Activated naive CD8-positive, alpha-beta T cell treated with anti-CD3 and anti-CD28 coated beads, Interleukin-2, amount 10 ng/mL, durations not matched to agents 7 days and 5 days (primary cell): ENCODE measurements around the gene CRADD. TPM values are rescaled to one million over a fixed set of nuclear protein-coding genes. Genes with fewer than 3 reads are reported as not detected.
"Not testable (repeated sequence)": the region's sequence is repeated elsewhere in the genome, so short reads cannot be mapped to it uniquely, and the experiment has no call there.

Experiments
- ATAC-seq: fragments of 150-1000 bp; cut with Tn5 transposase; one replicate; pipeline ENCODE4 v1.10.0; 2021; ENCODE audit warnings: low read depth, moderate library complexity
- POLR2A ChIA-PET: fragments of 350-600 bp; sonication (Branson Sonifier 250); formaldehyde crosslinking; loops from one replicate; lab custom pipeline; 2021; ENCODE audit warnings: antibody characterized with exemption; lab: Charles Lee
- DNase-seq: peaks from one replicate; pipeline ENCODE4 v3.0.0; 2021
- H3K27ac Mint-ChIP-seq: one replicate; pipeline ENCODE4 v1.8.0; 2022; ENCODE audit warnings: mild to moderate bottlenecking, mixed read lengths
- H3K27me3 Mint-ChIP-seq: one replicate; pipeline ENCODE4 v1.8.0; 2022; ENCODE audit warnings: mild to moderate bottlenecking, moderate library complexity, mixed read lengths
- H3K36me3 Mint-ChIP-seq: one replicate; pipeline ENCODE4 v1.8.0; 2021; ENCODE audit warnings: mild to moderate bottlenecking, mixed read lengths
- H3K4me1 Mint-ChIP-seq: one replicate; pipeline ENCODE4 v1.8.0; 2021; ENCODE audit warnings: mixed read lengths
- H3K4me3 Mint-ChIP-seq: one replicate; pipeline ENCODE4 v1.8.0; 2022; ENCODE audit warnings: mild to moderate bottlenecking, moderate library complexity, mixed read lengths
- H3K9me3 Mint-ChIP-seq: one replicate; pipeline ENCODE4 v1.8.0; 2021; ENCODE audit warnings: mixed read lengths
- total RNA-seq, 2 experiments: library from RNA; stranded (reverse); gene quantifications; one replicate each; pipeline ENCODE4 v1.2.3, GENCODE V29; 2021

Gene CRADD
- total RNA-seq, result 10 to 100 TPM; 11.3 to 11.5 TPM

DNA sequence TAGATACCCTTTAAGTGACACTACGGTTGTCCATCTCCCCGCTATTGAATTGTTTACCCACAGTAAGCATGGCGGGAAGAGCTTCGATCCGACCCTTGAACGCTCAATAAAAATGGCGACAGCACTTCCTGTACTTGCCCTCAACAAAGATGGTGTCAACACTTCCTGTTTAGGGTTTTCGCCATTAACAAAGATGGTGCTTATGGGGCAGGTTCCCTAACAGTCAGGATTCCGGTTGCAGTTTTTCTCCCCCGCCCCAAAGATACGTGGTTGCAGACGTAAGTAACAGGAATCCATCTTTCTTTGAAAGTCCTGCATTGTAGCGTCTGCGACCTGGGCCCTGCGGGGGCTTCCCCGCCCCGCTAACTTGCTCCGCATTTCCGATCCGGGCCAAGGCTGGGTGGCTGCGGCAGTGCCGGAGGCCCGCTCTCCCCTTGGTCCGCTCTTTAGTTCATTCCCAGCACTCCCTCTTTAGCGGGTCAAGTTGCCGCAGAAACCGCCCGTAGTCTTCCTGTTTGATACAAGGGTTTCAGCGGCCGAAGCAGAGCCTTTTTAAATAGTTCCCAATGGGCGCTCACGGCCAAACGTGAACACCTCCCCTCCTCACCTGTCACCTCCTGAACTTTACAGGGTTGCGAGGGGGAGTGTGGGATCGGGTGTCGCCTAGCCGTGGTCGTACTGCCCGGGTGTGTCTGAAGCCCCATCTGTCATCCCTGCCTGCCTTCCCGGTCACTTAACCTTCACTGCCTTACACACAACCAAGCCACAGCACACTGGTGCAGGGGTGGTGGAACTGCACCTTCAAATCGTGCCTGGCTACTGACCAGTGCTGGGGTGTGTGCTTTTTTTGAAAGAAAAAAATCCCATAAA lies at the start of gene CRADD:
Gene CRADD (plus strand): TSS at position 181 of the 870 bp plus-strand sequence.
- peaks cover 11% of the 10 kb centered on the region for H3K36me3 Mint-ChIP-seq
- H3K9me3 Mint-ChIP-seq, result no peaks in the 10 kb centered on the region
- ATAC-seq (peak; percentile 97), DNase-seq (peak; percentile 80)
- POLR2A ChIA-PET, result interaction anchor here (0.9 to 1.3 kb wide), 10 partner anchors 9 to 425 kb away, joined by 3 to 6 read pairs (median 3); no protein-coding TSS in a partner anchor
- H3K27me3 Mint-ChIP-seq, result peaks cover 12% of the 10 kb centered on the region
- H3K4me1 Mint-ChIP-seq, result peaks cover 26% of the 10 kb centered on the region
- H3K27ac Mint-ChIP-seq, result peak within 1 kb of the TSS; percentile 98
- peak within 1 kb of the TSS; percentile 89 for H3K4me3 Mint-ChIP-seq

DNA sequence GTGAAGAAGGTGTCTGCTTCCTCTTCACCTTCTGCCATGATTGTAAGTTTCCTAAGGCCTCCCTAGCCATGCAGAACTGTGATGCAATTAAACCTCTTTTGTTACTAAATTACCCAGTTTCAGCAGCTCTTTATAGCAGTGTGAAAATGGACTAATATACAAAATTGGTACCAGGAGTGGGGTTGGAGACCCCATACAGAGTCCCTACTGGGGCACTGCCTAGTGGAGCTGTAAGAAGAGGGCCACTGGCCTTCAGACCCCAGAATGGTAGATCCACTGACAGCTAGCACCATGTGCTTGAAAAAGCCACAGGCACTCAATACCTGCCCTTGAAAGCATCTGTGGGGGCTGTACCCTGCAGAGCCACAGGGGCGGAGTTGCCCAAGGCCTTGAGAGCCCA lies 44.8 kb upstream of the CRADD start:
- no peak overlapping the region for H3K4me3 Mint-ChIP-seq
- H3K9me3 Mint-ChIP-seq, result peaks cover 18% of the 10 kb centered on the region
- no peak overlapping the region for H3K27ac Mint-ChIP-seq
- peaks cover 7% of the 10 kb centered on the region for H3K27me3 Mint-ChIP-seq
- H3K36me3 Mint-ChIP-seq, result peaks cover 3% of the 10 kb centered on the region
- H3K4me1 Mint-ChIP-seq, result no peaks in the 10 kb centered on the region
- no peak for ATAC-seq
- DNase-seq, result no peak
- POLR2A ChIA-PET, result no interaction called here

DNA sequence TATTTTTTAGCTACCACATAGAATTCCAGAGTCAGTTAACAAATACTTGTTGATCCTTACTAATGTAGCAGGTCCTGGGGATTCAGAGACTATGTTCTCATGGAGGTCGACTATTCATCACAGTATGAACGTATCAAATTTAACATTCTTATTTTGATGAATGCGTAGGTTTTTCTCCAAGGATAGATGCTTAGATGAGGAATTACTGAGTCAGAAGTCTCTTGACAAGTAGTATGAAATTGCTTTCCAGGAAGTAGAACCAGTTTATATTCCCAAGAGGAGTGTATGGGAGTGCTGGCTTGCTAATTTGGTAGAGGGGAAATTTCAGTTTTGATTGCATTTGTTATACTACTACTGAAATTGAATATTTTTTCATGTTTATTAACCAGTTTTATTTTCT lies 42.8 kb upstream of the CRADD start:
- ATAC-seq (no peak), DNase-seq (no peak)
- no peaks in the 10 kb centered on the region for H3K4me1 Mint-ChIP-seq
- no peak overlapping the region for H3K4me3 Mint-ChIP-seq
- POLR2A ChIA-PET, result no interaction called here
- H3K36me3 Mint-ChIP-seq, result peaks cover 1% of the 10 kb centered on the region
- peaks cover 25% of the 10 kb centered on the region for H3K27me3 Mint-ChIP-seq
- H3K9me3 Mint-ChIP-seq, result peaks cover 13% of the 10 kb centered on the region
- no peak overlapping the region for H3K27ac Mint-ChIP-seq

DNA sequence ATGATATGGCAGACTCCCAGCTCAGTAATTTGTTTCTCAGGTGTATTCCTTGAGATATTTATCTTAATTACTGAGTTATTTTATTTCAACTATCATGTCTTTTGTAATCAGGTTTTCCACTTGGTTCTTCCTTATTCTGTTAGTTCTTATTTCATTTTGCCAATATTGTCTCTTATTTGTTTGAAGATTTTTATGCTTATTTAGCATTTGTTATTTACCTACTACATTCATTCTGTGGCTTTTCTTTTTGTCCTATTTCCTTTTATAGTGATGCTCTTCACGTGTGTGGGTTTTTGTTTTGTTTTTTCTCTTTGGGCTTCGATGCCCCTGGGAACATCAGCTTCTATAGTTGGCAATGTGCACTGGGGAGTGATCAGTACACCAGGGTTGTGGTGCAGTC lies 40.5 kb upstream of the CRADD start:
- Mint-ChIP-seq H3K4me1 (no peaks in the 10 kb centered on the region), H3K27ac (no peak overlapping the region), H3K27me3 (peaks cover 26% of the 10 kb centered on the region), H3K36me3 (peaks cover 1% of the 10 kb centered on the region), H3K9me3 (peaks cover 11% of the 10 kb centered on the region), H3K4me3 (no peak overlapping the region)
- POLR2A ChIA-PET, result no interaction called here
- ATAC-seq (no peak), DNase-seq (no peak)

DNA sequence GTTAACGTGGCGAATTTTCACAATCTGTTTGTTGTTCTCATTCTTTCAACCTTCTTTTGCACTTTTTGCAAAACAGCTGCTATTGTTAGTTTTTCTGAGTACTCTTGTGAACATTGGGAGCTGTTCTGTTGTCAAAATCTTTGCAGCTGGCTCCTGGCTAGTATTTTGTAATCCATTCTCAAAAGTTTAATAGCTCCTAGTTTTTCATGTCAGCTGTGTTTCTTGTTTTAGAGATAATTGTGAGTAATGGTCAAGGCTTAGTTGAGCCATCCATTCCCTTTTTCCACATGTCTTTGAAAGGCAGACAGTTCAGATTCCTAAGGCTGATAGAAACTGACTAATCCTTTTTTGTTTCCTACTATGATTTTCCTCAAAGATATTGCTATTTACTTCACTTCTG lies 39.1 kb upstream of the CRADD start:
- no peaks in the 10 kb centered on the region for H3K36me3 Mint-ChIP-seq
- no peak overlapping the region for H3K27ac Mint-ChIP-seq
- no peak overlapping the region for H3K4me3 Mint-ChIP-seq
- POLR2A ChIA-PET, result no interaction called here
- peaks cover 11% of the 10 kb centered on the region for H3K9me3 Mint-ChIP-seq
- ATAC-seq (no peak), DNase-seq (no peak)
- H3K27me3 Mint-ChIP-seq, result peaks cover 26% of the 10 kb centered on the region
- H3K4me1 Mint-ChIP-seq, result no peaks in the 10 kb centered on the region

DNA sequence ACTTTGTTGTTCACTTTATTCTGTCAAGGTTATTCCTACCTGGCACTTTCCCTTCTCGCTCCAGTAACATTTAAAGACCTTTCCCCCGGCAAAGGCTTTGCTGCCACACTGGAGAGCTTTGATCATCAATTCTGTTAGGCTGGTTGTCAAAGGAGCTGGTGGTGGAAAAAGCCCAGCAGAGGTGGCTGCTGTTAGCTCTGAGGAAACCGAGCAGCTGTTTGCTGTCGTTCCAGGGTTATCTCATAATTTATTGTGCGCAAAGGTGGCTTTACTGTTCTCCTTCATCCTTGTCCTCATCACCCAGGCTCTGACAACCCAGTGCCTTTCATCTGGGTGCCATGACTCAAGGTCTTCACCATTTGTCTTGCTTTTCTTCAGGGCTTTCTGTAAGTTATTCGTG lies 38.2 kb upstream of the CRADD start:
- Mint-ChIP-seq H3K27me3 (peaks cover 26% of the 10 kb centered on the region), H3K27ac (no peak overlapping the region), H3K36me3 (no peaks in the 10 kb centered on the region), H3K4me1 (no peaks in the 10 kb centered on the region), H3K9me3 (peaks cover 9% of the 10 kb centered on the region), H3K4me3 (no peak overlapping the region)
- no peak for ATAC-seq
- no peak for DNase-seq
- POLR2A ChIA-PET, result no interaction called here

DNA sequence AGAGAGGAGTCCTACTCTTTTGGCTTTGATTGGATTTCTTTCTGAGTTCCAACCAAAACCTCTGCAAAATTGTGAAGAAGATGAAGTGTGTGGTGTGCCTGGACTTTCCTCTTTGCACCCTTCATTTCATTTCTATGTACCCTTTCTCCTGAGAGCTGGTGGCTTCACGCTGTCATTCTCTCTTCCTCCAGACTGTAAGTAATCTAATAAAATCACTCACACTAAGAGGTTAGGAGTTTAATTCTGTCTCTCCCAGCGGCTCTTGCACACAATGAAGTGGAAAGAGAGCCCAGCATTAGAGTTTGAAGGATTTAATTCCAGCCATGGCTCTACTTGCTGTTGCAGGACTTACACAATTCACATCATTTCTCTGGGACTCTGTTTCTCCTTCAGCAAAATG lies 37.8 kb upstream of the CRADD start:
- POLR2A ChIA-PET, result no interaction called here
- no peaks in the 10 kb centered on the region for H3K36me3 Mint-ChIP-seq
- DNase-seq (no peak), ATAC-seq (no peak)
- peaks cover 26% of the 10 kb centered on the region for H3K27me3 Mint-ChIP-seq
- peaks cover 9% of the 10 kb centered on the region for H3K9me3 Mint-ChIP-seq
- H3K4me3 Mint-ChIP-seq, result no peak overlapping the region
- H3K4me1 Mint-ChIP-seq, result no peaks in the 10 kb centered on the region
- H3K27ac Mint-ChIP-seq, result no peak overlapping the region

DNA sequence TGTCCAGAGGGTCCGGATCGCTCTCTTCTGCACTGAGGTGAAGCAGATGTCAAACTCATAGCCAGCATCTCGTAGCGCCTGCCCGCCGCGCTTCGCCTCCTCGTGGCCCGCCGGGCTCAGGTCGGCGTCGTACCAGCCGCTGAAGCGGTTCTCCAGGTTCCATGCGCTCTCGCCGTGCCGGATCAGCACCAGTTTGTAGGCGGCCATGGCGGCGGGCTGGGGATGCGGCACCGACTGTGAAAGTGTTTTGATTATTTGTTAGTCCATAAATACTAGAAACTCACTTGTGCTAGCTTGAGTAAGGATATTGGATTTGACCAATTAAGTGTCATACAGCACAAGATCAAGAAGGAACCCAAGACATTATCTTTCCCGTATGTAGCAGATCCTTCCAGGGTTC lies 35.8 kb upstream of the CRADD start:
- peaks cover 30% of the 10 kb centered on the region for H3K27me3 Mint-ChIP-seq
- H3K4me3 Mint-ChIP-seq, DNase-seq, H3K4me1 Mint-ChIP-seq, POLR2A ChIA-PET, H3K36me3 Mint-ChIP-seq, ATAC-seq, H3K9me3 Mint-ChIP-seq, H3K27ac Mint-ChIP-seq: not testable (repeated sequence)

DNA sequence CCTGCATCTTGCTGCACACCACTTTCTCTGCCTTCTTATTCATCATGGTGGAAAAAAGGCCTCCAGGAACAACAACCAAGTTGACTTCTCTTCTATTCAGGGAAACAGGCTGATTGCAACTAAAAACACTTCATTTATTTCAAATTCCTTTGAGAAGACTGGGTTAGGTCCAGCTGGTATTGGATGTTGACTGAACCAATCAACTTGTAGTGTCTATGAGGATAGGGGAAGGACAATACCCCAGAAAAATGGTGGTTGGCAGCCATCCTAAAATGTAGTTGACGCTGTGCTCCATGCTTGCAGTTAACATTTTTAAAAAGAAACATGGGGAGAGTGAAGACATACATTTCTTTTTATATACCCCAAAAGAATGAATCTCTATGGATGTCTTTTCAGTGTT lies 34.4 kb upstream of the CRADD start:
- ATAC-seq (no peak), DNase-seq (no peak)
- peaks cover 24% of the 10 kb centered on the region for H3K27me3 Mint-ChIP-seq
- H3K4me1 Mint-ChIP-seq, result no peaks in the 10 kb centered on the region
- no peaks in the 10 kb centered on the region for H3K36me3 Mint-ChIP-seq
- POLR2A ChIA-PET, result interaction anchor here (0.6 kb wide), 1 partner anchor 42 kb away, joined by 3 read pairs; no protein-coding TSS in a partner anchor
- H3K4me3 Mint-ChIP-seq, result no peak overlapping the region
- peaks cover 8% of the 10 kb centered on the region for H3K9me3 Mint-ChIP-seq
- no peak overlapping the region for H3K27ac Mint-ChIP-seq

DNA sequence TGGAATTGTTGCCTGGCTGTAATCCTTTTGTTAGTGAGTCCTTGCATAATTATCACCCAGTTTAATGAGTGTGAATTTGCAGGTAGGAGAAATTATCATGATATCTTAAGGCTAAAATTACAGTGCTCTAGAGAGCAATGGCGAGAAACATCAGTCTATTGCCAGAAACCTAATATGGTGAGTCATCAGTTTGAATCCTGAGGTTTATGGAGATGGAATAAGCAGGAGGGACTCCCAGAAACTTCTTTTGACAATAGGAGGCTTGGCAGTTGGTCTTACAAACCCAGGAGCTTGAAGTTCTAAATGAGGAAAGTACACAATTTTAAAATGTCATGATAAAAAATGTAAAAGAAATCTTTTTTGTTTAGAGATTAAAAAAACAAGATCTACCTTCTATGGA lies 31.5 kb upstream of the CRADD start:
- Mint-ChIP-seq H3K9me3 (peaks cover 8% of the 10 kb centered on the region), H3K4me3 (no peak overlapping the region), H3K27ac (no peak overlapping the region), H3K27me3 (peaks cover 8% of the 10 kb centered on the region), H3K36me3 (no peaks in the 10 kb centered on the region), H3K4me1 (no peaks in the 10 kb centered on the region)
- DNase-seq (no peak), ATAC-seq (no peak)
- POLR2A ChIA-PET, result no interaction called here

DNA sequence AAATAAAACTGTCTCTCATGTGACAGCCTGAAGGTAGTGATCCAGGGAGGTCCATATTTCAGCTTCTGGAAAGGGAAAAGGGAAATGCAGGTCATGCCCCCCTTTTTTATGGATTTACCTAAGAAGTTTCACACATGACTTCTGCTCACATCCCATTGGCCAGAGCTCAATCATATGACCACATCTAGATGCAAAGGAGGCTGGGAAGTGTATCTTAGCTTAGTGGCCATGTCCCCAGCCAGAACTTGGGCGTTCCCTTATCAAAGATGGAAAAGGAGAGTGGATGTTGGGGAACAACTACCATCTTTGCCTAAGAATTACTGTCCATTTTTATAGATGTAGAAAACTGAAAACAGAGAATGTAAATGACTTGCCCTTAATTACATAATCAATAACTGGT lies 26.5 kb upstream of the CRADD start:
- H3K27ac Mint-ChIP-seq, result no peak overlapping the region
- peaks cover 20% of the 10 kb centered on the region for H3K27me3 Mint-ChIP-seq
- H3K4me1 Mint-ChIP-seq, result no peaks in the 10 kb centered on the region
- no peak for DNase-seq
- no peak overlapping the region for H3K4me3 Mint-ChIP-seq
- no peaks in the 10 kb centered on the region for H3K36me3 Mint-ChIP-seq
- peaks cover 3% of the 10 kb centered on the region for H3K9me3 Mint-ChIP-seq
- POLR2A ChIA-PET, result no interaction called here
- no peak for ATAC-seq

DNA sequence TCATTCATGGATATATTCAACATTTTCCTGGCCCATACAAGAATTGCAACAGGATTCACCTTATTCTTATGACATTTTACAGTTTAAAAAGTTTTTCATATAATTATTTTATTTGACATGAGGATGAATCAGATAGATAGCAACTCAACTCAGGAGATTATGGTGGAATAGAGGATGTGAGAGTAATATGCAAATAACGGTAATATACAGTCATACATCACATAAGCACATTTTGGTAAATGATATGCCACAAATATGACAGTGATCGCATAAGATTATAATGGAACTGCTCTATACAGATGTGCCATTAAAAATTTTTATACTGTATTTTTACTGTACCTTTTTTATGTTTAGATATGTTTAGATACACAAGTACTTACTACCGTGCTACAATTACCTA lies 24.1 kb upstream of the CRADD start:
- DNase-seq (no peak), ATAC-seq (no peak)
- POLR2A ChIA-PET, result no interaction called here
- Mint-ChIP-seq H3K36me3 (no peaks in the 10 kb centered on the region), H3K27ac (no peak overlapping the region), H3K4me3 (no peak overlapping the region), H3K4me1 (no peaks in the 10 kb centered on the region), H3K9me3 (no peaks in the 10 kb centered on the region), H3K27me3 (peaks cover 17% of the 10 kb centered on the region)

DNA sequence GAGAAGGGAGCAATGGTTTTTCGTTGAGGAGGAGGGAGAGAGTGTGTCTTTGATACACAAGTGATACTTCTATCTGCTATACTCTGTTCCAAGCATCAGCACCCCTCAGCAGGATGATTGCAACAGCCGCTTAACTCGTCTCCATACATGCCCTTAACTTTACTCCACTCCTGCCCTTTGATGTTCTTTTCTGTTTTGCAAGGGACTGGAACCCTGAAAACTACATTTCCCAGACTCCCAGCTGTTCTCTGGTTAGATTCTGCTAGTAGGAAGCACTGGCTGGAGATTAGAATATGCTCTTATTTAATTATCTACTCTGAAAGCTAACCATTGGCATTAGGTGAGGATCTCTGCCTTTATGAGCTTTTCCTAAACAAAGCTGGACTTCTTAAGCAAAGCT lies 23.5 kb upstream of the CRADD start:
- H3K27ac Mint-ChIP-seq, result no peak overlapping the region
- no peak for ATAC-seq
- POLR2A ChIA-PET, result no interaction called here
- no peaks in the 10 kb centered on the region for H3K4me1 Mint-ChIP-seq
- no peaks in the 10 kb centered on the region for H3K9me3 Mint-ChIP-seq
- no peaks in the 10 kb centered on the region for H3K36me3 Mint-ChIP-seq
- DNase-seq, result no peak
- no peak overlapping the region for H3K4me3 Mint-ChIP-seq
- peaks cover 17% of the 10 kb centered on the region for H3K27me3 Mint-ChIP-seq

DNA sequence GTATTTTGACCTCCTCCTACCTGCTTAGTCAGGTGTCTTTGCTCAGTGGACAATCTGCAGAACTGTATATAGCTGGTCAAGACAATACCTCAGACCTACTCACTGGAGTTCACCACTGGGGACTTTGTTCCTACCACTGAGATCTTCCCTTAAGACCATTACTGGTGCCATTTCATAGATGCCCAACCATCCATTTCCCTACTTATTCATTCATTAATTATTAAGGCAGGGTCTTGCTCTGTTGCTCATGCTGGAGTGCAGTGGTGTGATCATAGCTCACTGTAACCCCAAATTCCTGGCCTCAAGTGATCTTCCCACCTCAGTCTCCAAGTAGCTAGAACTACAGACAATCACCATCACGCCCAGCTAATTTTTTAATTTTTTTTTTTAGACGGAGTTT lies 22.8 kb upstream of the CRADD start:
- Mint-ChIP-seq H3K27ac (no peak overlapping the region), H3K4me3 (no peak overlapping the region), H3K27me3 (peaks cover 17% of the 10 kb centered on the region), H3K4me1 (no peaks in the 10 kb centered on the region), H3K36me3 (no peaks in the 10 kb centered on the region), H3K9me3 (no peaks in the 10 kb centered on the region)
- no peak for DNase-seq
- POLR2A ChIA-PET, result no interaction called here
- no peak for ATAC-seq
